ENCODE data around the gene MAML3. TPM values are rescaled to one million over a fixed set of nuclear protein-coding genes. Genes with fewer than 3 reads are reported as not detected.

Gene MAML3
- total RNA-seq, 1 experiment from 2014 or later, result 12.1 TPM

DNA sequence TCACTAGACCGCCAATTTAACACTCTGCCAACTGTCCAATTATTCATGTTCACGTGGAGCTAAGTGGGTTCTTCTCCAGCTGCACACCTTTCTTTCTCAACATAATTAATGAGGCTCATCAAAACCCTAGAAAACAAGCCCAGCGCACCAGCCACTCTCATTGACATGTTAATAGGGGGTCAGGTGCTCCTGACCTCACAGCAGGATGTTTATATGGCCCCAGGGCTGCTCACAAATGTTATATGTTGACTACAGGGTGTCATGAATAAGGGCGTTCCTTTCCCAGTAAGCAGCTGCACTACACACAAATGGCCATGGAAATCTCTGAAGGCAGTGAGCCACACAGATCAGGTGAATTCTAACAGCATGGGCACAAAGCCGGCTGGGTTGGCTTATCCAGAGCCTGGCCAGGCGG, 278.6 kb downstream of the MAML3 start:
- H3K4me1 Mint-ChIP-seq (ENCODE audit: low read depth, unreplicated experiment), result no peaks in the 10 kb centered on the region
- H3K9me3 ChIP-seq, result no peaks in the 10 kb centered on the region
- H3K27ac Mint-ChIP-seq (ENCODE audit: unreplicated experiment), result no peak overlapping the region
- TF ChIP-seq, protein P1, sequence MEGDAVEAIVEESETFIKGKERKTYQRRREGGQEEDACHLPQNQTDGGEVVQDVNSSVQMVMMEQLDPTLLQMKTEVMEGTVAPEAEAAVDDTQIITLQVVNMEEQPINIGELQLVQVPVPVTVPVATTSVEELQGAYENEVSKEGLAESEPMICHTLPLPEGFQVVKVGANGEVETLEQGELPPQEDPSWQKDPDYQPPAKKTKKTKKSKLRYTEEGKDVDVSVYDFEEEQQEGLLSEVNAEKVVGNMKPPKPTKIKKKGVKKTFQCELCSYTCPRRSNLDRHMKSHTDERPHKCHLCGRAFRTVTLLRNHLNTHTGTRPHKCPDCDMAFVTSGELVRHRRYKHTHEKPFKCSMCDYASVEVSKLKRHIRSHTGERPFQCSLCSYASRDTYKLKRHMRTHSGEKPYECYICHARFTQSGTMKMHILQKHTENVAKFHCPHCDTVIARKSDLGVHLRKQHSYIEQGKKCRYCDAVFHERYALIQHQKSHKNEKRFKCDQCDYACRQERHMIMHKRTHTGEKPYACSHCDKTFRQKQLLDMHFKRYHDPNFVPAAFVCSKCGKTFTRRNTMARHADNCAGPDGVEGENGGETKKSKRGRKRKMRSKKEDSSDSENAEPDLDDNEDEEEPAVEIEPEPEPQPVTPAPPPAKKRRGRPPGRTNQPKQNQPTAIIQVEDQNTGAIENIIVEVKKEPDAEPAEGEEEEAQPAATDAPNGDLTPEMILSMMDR (IDR thresholded peaks at IDR 0.05; ENCODE audit: insufficient read depth in 1 of 2, low read depth in 1 of 2, low read length in 1 of 2, severe bottlenecking in 1 of 2, unreplicated experiment in 1 of 2), result no peak
- H3K4me3 Mint-ChIP-seq (ENCODE audit: unreplicated experiment), result no peak overlapping the region
- H3K36me3 Mint-ChIP-seq (ENCODE audit: insufficient read depth, unreplicated experiment), result peaks cover 5% of the 10 kb centered on the region
- no peaks in the 10 kb centered on the region for H3K36me3 ChIP-seq (ENCODE audit: control insufficient read depth, insufficient read depth, low read length)
- H3K4me3 ChIP-seq (ENCODE audit: low read depth, low read length), result no peak overlapping the region
- no peaks in the 10 kb centered on the region for H3K9me3 Mint-ChIP-seq (ENCODE audit: unreplicated experiment)
- no peaks in the 10 kb centered on the region for H3K4me1 ChIP-seq
- ChIA-PET POLR2A (no interaction called here), CTCF (no interaction called here)
- intact Hi-C loops (cut with micrococcal nuclease; ENCODE audit: unreplicated experiment), result no loop called here
- no TSS peak for BruUV-seq (replicated peaks)
- no peaks in the 10 kb centered on the region for H3K27me3 Mint-ChIP-seq (ENCODE audit: insufficient read depth, unreplicated experiment)
- no peak for DNase-seq
- H3K27me3 ChIP-seq (replicated peaks; ENCODE audit: control insufficient read depth, insufficient read depth, low read length), result no peaks in the 10 kb centered on the region

DNA sequence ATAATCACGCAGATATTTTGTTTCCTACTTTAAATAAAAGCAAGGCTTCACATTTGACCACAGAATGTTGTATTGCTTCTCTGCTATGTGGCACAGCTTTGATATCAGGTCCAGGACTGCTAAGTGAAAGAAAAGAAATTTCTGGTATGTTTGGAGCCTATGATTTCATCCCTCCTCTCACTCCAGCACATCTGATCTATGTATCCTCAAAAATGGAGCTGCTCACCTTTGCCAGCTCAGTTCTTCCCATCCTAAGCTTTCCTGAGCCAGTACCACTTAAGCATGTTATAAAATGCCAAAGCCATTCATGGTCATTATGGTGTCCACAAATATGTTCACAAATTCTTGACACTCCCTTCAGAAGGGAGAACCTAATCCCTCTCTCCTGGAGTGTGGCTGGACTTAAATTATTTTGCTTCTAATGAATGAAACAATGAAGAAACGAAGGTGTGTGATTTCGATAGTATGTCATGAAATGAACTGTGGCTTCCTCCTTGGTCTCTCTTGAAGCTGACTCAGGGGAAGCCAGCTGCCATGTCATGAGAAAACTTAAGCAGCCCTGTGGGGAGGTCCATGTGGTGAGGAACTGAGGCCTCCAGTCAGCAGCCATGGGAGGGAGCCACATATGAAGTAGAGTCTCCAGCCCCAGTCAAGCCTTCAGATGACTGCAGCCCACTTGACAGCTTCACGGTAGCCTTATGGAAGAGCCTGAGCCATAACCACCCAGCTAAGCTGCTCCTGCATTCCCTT, 280.7 kb downstream of the MAML3 start:
- no peak for DNase-seq
- no peaks in the 10 kb centered on the region for H3K27me3 Mint-ChIP-seq (ENCODE audit: insufficient read depth, unreplicated experiment)
- BruUV-seq (replicated peaks), result no TSS peak
- H3K36me3 Mint-ChIP-seq (ENCODE audit: insufficient read depth, unreplicated experiment), result peaks cover 5% of the 10 kb centered on the region
- intact Hi-C loops (cut with micrococcal nuclease; ENCODE audit: unreplicated experiment), result no loop called here
- H3K4me3 Mint-ChIP-seq (ENCODE audit: unreplicated experiment), result no peak overlapping the region
- TF ChIP-seq, protein P1 (IDR thresholded peaks at IDR 0.05; ENCODE audit: insufficient read depth in 1 of 2, low read depth in 1 of 2, low read length in 1 of 2, severe bottlenecking in 1 of 2, unreplicated experiment in 1 of 2), result no peak
- POLR2A ChIA-PET, result no interaction called here
- no peak overlapping the region for H3K27ac Mint-ChIP-seq (ENCODE audit: unreplicated experiment)
- Histone ChIP-seq H3K4me3 (ENCODE audit: low read depth, low read length) (no peak overlapping the region), H3K4me1 (no peaks in the 10 kb centered on the region), H3K36me3 (ENCODE audit: control insufficient read depth, insufficient read depth, low read length) (no peaks in the 10 kb centered on the region), H3K27me3 (replicated peaks; ENCODE audit: control insufficient read depth, insufficient read depth, low read length) (no peaks in the 10 kb centered on the region), H3K9me3 (no peaks in the 10 kb centered on the region)
- no peaks in the 10 kb centered on the region for H3K9me3 Mint-ChIP-seq (ENCODE audit: unreplicated experiment)
- no peaks in the 10 kb centered on the region for H3K4me1 Mint-ChIP-seq (ENCODE audit: low read depth, unreplicated experiment)
- CTCF ChIA-PET, result interaction anchor here (0.8 kb wide), 1 partner anchor 137 kb away, joined by 3 read pairs; no protein-coding TSS in a partner anchor

DNA sequence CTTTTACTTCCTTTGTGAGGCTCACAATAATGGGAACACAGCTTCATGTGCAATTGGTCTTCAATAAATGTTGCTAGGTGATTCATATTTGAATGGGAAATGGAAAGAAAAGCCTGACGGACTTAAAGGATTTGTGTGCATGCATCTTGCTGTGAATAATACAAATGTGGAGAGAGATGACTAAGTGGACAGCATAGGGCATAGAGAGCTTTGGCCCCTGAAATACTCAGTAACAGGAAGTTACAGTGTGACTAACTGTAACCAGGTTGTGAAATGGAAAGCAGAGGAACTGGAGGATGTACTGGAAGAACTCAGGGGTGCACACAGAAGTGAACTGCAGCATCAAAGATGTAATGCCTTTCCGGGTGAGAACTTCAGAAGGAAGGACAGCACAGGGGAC, 281.7 kb downstream of the MAML3 start:
- ChIA-PET POLR2A (no interaction called here), CTCF (no interaction called here)
- Mint-ChIP-seq H3K9me3 (ENCODE audit: unreplicated experiment) (no peaks in the 10 kb centered on the region), H3K36me3 (ENCODE audit: insufficient read depth, unreplicated experiment) (peaks cover 5% of the 10 kb centered on the region), H3K4me1 (ENCODE audit: low read depth, unreplicated experiment) (no peaks in the 10 kb centered on the region), H3K4me3 (ENCODE audit: unreplicated experiment) (no peak overlapping the region), H3K27ac (ENCODE audit: unreplicated experiment) (no peak overlapping the region), H3K27me3 (ENCODE audit: insufficient read depth, unreplicated experiment) (no peaks in the 10 kb centered on the region)
- no peak for DNase-seq
- Histone ChIP-seq H3K4me3 (ENCODE audit: low read depth, low read length) (no peak overlapping the region), H3K9me3 (no peaks in the 10 kb centered on the region), H3K27me3 (replicated peaks; ENCODE audit: control insufficient read depth, insufficient read depth, low read length) (no peaks in the 10 kb centered on the region), H3K4me1 (no peaks in the 10 kb centered on the region), H3K36me3 (ENCODE audit: control insufficient read depth, insufficient read depth, low read length) (no peaks in the 10 kb centered on the region)
- TF ChIP-seq, protein P1 (IDR thresholded peaks at IDR 0.05; ENCODE audit: insufficient read depth in 1 of 2, low read depth in 1 of 2, low read length in 1 of 2, severe bottlenecking in 1 of 2, unreplicated experiment in 1 of 2), result no peak
- no TSS peak for BruUV-seq (replicated peaks)
- intact Hi-C loops (cut with micrococcal nuclease; ENCODE audit: unreplicated experiment), result no loop called here

Data from Caco-2 (cell line).